ENCODE measurements around the gene PCCB. TPM values are rescaled to one million over a fixed set of nuclear protein-coding genes. Genes with fewer than 3 reads are reported as not detected.

The PCCB gene
- total and polyA plus RNA-seq, 11 donors, result 33.9 to 154 (median 91.4) TPM

DNA sequence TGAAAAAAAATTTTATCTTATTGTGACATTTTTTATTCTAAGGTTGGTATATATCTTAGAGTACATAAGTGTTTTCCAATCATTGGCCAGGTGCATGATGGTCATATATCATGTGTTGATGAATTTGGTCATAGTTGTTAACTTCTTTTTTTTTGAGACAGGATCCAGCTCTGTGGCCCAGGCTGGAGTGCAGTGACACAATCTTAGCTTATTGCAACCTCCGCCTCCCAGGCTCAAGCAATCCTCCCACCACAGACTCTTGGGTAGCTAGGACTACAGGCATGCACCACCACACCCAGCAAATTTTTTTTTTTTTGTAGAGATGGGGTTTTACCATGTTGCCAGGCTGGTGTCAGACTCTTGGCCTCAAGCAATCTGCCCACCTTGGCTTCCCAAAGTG, 44.0 kb downstream of the PCCB start:
- H3K36me3 ChIP-seq, result peaks cover 0 to 66% (median 48%) of the 10 kb centered on the region in 9 donors
- TF ChIP-seq, protein P1, sequence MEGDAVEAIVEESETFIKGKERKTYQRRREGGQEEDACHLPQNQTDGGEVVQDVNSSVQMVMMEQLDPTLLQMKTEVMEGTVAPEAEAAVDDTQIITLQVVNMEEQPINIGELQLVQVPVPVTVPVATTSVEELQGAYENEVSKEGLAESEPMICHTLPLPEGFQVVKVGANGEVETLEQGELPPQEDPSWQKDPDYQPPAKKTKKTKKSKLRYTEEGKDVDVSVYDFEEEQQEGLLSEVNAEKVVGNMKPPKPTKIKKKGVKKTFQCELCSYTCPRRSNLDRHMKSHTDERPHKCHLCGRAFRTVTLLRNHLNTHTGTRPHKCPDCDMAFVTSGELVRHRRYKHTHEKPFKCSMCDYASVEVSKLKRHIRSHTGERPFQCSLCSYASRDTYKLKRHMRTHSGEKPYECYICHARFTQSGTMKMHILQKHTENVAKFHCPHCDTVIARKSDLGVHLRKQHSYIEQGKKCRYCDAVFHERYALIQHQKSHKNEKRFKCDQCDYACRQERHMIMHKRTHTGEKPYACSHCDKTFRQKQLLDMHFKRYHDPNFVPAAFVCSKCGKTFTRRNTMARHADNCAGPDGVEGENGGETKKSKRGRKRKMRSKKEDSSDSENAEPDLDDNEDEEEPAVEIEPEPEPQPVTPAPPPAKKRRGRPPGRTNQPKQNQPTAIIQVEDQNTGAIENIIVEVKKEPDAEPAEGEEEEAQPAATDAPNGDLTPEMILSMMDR (IDR thresholded peaks at IDR 0.05), result no peak
- no peak for TF ChIP-seq POLR2A (IDR thresholded peaks at IDR 0.05)
- WGBS, 4 donors, result 94 to 100% (median 98%) methylated on average over 1 of the region's 1 CpG
- DNase-seq (no peak), ATAC-seq (no peak)
- no peak overlapping the region for H3K4me3 ChIP-seq
- H3K27me3 ChIP-seq, result no peaks in the 10 kb centered on the region
- no peaks in the 10 kb centered on the region for H3K9me3 ChIP-seq
- H3K27ac ChIP-seq, result no peak overlapping the region
- intact Hi-C loops (cut with DNase I), result no loop called here
- no peaks in the 10 kb centered on the region for H3K4me1 ChIP-seq

DNA sequence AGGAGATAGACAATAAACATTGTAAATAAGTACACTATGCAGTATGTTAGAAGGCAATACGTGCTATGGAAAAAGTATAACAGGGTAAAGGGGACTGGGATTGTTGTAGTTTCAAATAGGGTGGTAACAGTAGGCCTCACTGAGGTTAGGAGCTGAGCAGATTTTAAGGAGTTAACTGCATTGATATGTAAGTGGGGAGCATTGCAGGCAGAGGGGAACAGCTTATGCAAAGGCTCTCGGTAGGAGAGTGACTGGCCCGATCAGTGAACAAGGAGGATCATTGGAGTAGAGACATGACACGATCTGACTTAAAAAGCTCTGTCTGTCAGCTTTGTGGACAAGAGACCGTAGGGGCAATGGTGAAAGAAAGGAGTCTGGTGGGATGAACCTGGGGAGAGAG, 46.8 kb downstream of the PCCB start:
- Histone ChIP-seq H3K4me3 (no peak overlapping the region), H3K27me3 (no peaks in the 10 kb centered on the region), H3K9me3 (no peaks in the 10 kb centered on the region), H3K27ac (no peak overlapping the region), H3K36me3 (peaks cover 0 to 89% (median 71%) of the 10 kb centered on the region in 9 donors), H3K4me1 (no peaks in the 10 kb centered on the region)
- ATAC-seq (no peak), DNase-seq (no peak)
- WGBS, 4 donors, result 80 to 87% (median 82%) methylated on average over 5 of the region's 5 CpGs
- TF ChIP-seq POLR2A (IDR thresholded peaks at IDR 0.05), result no peak
- TF ChIP-seq, protein P1 (IDR thresholded peaks at IDR 0.05), result no peak
- intact Hi-C loops (cut with DNase I), result no loop called here

DNA sequence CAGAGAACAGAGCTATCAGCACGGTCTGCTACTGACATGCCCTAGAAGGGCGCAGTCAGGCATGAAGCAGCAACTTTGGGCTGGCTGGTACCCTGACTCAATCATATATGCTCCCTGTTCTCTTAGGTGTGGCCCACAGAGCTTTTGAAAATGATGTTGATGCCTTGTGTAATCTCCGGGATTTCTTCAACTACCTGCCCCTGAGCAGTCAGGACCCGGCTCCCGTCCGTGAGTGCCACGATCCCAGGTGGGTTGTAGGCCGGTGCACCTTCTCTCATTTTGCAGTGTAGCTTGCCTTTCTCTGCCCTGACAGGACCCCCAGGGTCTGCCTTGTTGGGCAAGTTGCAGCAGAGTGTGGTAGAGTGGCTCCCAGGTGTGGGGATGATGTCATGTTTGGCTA, 47.7 kb downstream of the PCCB start:
- peaks cover 0 to 90% (median 72%) of the 10 kb centered on the region in 9 donors for H3K36me3 ChIP-seq

DNA sequence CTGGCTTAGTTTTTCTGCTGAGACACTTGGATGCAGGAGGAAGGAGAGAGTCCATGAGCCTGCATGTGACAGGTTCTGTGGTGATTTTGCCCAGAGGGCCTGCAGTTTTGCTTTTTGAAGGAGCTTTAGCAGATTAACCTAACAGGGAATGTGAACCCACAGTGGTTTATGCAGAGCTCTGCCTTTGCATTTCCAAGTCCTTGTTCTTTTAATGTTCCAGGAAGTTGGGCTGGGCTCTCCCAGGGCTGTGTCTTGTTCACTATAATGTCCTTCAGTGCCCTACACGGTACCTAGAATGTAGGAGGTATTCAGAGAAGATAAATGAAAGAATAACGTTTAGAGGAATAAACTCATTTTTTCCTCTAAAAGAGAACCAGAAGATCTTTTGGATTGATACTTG, 50.3 kb downstream of the PCCB start:
- Histone ChIP-seq H3K4me3 (no peak overlapping the region), H3K4me1 (no peaks in the 10 kb centered on the region), H3K27me3 (no peaks in the 10 kb centered on the region), H3K9me3 (no peaks in the 10 kb centered on the region), H3K27ac (no peak overlapping the region), H3K36me3 (peaks cover 0 to 68% (median 49%) of the 10 kb centered on the region in 9 donors)
- ATAC-seq, result no peak
- intact Hi-C loops (cut with DNase I), result no loop called here
- no peak for TF ChIP-seq POLR2A (IDR thresholded peaks at IDR 0.05)
- TF ChIP-seq, protein P1 (IDR thresholded peaks at IDR 0.05), result no peak
- 87 to 91% (median 89%) methylated on average over 2 of the region's 2 CpGs for WGBS, 4 donors
- DNase-seq, result no peak

More for the DNA sequence above, 47.7 kb downstream of the PCCB start:
- DNase-seq (no peak), ATAC-seq (no peak)
- intact Hi-C loops (cut with DNase I), result no loop called here
- no peaks in the 10 kb centered on the region for H3K27me3 ChIP-seq
- no peaks in the 10 kb centered on the region for H3K9me3 ChIP-seq
- H3K4me3 ChIP-seq, result no peak overlapping the region
- H3K27ac ChIP-seq, result no peak overlapping the region
- H3K4me1 ChIP-seq, result no peaks in the 10 kb centered on the region
- no peak for TF ChIP-seq POLR2A (IDR thresholded peaks at IDR 0.05)
- TF ChIP-seq, protein P1 (IDR thresholded peaks at IDR 0.05), result no peak
- 96 to 98% (median 97%) methylated on average over 8 of the region's 8 CpGs for WGBS, 4 donors
